GM15510 (cell line): ENCODE data around the gene ACP3.

Experiments used
- POLR2A ChIP-seq: IDR thresholded peaks from 3 replicates; pipeline ENCODE4 v1.6.1; 2011; ENCODE audit warnings: borderline replicate concordance; ENCODE audit not compliant: insufficient read length; ENCODE audit errors: extremely low read depth

The ACP3 gene

DNA sequence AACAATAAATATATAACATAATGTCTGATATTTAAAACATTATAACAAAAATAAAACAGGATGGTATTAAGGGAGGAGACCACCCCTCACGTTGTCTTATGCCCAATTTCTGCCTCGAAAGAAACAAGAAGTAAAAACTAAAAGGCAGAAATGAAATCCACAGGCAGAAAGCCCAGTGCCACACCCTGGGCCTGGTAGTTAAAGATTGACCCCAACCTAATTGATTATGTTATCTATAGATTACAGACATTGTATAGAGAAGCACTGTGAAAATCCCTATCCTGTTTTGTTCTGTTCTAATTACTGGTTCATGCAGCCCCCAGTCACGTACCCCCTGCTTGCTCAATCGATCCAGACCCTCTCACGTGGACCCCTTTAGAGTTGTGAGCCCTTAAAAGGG lies 22.3 kb upstream of the ACP3 start:
- TF ChIP-seq POLR2A: no peak

DNA sequence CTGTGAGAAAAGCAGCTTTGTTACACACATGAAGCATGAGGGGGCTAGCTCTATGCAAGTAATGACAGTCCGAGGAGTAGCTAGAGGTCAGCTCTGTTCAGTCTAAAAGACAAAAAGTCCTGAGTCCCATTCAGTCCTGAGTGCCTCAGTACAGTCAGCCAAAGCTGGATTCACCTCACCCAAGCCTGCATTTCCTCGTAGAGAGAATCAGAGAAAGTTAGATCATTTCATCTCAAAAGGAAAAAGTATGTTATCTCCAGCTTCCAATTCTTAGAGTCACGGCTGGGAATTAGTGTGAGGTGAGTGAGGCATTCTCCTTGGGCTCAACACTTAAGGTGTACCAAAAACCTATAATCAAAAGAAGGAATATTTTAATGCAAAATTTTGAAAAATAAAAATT lies 5.9 kb upstream of the ACP3 start:
- no peak for TF ChIP-seq POLR2A

DNA sequence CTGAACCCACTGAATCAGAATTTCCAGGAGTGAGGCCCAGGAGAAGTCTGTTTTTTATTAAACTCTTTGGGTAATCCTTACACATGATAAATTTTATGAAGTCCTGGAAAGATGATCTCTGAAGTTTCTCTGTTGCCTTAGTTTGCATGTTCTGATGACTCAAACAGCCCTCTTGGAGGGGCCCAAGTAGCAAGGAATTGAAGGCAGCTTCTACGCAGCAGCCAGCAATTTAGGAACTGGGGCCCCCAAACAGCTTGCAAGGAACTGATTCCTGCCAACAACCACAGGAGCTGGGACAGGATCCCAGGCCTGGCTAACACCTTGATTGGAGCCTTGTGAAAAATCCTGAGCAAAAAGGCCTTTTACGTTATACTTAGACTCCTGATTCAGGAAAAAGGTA lies 5.4 kb upstream of the ACP3 start:
- no peak for TF ChIP-seq POLR2A

DNA sequence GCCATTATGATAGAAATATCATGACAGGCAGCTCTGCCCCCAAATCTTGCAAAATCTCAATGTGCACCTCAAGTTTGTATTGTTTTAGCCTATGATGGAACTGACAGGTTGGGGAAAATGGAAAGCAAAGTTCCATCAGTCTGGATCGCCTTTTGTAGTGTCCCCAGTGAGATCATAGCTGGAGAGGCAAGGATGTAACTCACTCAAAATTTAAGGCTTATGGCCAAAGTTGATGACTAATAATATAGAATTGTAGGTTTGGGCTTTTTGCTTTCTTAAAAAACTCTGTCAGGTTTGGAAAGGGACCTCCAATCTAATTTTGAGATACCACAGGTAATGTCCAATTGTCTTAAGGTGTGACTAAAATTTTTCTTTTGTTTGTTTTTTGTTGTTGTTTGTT lies 1.4 kb upstream of the ACP3 start:
- TF ChIP-seq POLR2A: no peak

DNA sequence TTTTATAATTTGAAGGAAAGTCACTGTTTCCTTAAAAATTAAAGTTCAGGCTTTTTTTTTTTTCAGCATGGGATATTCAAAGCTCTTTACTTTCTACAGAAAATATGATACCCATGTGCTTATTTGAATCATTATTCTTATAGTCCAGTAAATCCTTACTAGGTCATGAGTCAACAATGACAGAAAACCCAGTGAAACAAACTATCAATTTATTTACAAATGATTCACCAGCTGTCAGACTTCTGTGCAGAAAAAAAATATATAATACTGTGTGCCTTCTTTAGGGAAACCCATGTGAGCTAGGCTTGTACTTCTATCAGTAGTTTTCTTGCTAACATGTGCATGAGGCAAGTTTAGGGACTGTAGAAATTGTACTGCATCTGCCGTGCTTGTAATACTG lies 1.2 kb downstream of the ACP3 start:
- TF ChIP-seq POLR2A: no peak

DNA sequence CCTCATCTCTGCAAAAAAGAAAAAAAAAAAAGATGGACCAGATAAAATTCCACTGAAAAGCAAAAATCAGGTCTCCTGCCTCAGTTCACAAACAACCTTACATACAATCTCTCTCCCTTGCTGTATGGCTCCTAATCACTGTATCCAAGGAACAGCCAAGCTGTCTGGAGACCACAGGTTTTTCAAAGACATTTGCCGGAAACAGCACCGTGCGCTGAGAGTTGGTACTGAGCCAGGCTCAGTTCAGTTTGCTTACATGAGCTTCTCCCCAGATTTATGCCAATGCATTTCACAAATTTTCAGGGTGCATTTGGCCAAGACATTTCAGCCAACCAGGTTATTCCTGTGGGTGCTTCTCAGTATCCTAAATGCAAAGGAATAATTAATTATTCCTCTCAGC lies 4.1 kb downstream of the ACP3 start:
- no peak for TF ChIP-seq POLR2A

GRCh38 chr3:132325103-132325606 lies 7.9 kb downstream of the ACP3 start:
- no peak for TF ChIP-seq POLR2A

GRCh38 chr3:132325634-132326033 lies 8.4 kb downstream of the ACP3 start:
- no peak for TF ChIP-seq POLR2A

- TF ChIP-seq POLR2A: no peak
Observed at GRCh38 chr3:132326251-132326650, 9.0 kb downstream of the ACP3 start.

DNA sequence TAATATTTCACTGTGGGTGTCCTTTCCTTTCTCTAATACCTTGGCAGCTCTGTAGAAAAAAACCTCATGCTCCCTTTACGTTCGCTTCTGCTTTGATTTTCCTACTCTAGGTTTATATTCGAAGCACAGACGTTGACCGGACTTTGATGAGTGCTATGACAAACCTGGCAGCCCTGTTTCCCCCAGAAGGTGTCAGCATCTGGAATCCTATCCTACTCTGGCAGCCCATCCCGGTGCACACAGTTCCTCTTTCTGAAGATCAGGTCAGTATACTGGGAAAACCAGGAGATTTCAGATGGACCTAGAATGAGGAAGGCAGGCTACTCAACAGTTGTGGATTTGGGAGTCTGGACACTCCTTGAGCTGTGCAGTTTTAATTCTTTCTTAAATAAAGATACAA lies 14.9 kb downstream of the ACP3 start:
- no peak for TF ChIP-seq POLR2A

- TF ChIP-seq POLR2A: no peak
Observed at GRCh38 chr3:132332508-132332907, 15.3 kb downstream of the ACP3 start.

DNA sequence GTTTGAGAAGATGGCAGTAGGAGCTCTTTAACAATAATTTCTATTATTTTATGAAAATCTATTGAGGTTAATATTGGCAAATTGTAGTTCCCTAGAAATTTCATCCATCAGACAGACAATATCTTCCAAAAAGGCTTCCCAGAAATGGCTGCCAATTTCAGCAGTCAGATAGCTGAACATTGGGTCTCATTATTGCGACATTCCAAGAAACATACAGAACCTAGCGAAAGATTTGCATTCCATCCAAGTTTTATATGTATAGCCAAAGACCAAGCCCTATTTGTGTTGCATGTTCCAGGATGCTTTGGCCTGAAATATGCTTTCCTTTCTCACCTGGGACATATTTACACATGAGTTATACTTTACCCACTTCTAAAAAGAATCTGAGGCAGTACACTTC lies 24.5 kb downstream of the ACP3 start:
- no peak for TF ChIP-seq POLR2A

DNA sequence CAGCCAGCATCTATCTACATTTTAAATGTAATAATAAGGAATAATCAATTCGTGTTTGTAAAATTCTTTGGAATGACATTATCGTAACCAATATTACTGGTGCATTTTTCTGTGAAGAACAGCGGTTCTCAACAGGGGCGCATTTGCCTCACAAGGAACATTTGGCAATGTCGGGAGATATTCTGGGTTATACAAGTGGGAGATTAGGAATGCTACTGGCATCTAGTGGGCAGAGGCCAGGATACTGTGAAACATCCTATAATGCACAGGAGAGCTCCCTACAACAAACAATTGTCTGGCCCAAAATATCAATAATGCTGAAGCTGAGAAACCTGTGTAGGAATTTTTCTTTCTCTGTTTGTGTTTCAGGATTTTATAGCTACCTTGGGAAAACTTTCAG lies 25.0 kb downstream of the ACP3 start:
- TF ChIP-seq POLR2A: no peak

- no peak for TF ChIP-seq POLR2A
Observed at GRCh38 chr3:132342610-132343009, 25.4 kb downstream of the ACP3 start.

DNA sequence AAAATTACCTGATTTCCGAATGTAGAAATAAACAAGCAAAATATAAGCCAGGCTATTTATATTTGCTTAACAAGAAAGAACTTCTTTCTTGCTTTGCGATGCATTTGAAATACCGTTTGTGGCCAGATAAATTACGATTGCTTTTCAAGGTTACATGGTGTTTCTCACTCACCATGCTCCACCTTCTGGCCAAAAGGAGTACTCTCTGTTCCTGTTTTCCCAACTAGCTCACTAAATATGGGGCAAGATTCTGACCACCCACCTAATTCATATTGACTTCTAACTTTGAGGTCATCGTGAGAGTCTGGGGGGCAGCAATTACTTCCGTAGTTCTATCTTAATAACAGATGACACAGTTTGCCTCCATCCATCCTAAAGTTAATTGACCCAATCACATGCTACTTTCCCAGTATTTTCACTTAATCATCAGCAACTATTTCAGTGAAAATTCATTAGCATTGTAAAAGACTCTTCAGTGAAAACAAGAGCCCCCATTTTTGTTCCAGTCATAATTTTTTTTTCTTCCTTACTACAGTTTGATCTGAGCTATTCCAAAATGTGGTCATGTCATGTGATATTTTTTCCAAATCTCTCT lies 25.9 kb downstream of the ACP3 start:
- no peak for TF ChIP-seq POLR2A

DNA sequence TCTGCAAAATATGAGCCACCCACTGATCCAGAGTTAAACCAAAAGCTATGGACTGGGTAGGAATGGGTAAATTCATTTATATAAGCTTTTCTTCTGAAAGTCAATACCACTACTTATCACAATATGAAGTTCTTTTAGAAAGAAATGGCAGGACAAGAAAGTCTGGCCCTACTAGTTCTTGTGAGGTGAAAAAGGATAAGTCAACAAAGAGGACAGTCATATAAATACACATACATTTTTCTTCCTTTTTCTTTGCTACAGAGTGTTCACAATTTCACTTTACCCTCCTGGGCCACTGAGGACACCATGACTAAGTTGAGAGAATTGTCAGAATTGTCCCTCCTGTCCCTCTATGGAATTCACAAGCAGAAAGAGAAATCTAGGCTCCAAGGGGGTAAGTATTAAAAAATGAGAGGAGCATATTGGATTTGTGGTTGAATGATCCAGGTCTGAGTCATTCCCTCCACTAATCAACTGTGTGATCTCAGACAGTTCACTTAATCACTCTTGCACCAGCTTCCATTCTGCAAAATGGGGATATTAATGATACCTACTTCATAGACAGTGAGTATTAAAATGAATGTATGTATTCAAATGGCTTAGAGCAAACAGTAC lies 27.6 kb downstream of the ACP3 start:
- no peak for TF ChIP-seq POLR2A
